Suppressor macrophage treated with lipopolysaccharide for 4 hours (primary cell): ENCODE measurements around the gene UACA.
"Not testable (repeated sequence)": the region's sequence is repeated elsewhere in the genome, so short reads cannot be mapped to it uniquely, and the experiment has no call there.

Experiments
- DNase-seq: peaks from one replicate; pipeline ENCODE4 v3.0.0-alpha.2; 2020

UACA gene

GRCh38 chr15:70753101-70753829, 10.1 kb downstream of the UACA start:
- DNase-seq = no peak

- DNase-seq = no peak
Measured at GRCh38 chr15:70752193-70752635, 11.1 kb downstream of the UACA start.

- no peak for DNase-seq
Measured at GRCh38 chr15:70750203-70750869, 13.0 kb downstream of the UACA start.

GRCh38 chr15:70748281-70748747, 15.0 kb downstream of the UACA start:
- no peak for DNase-seq

- not testable (repeated sequence) for DNase-seq
Measured at GRCh38 chr15:70746598-70746997, 16.8 kb downstream of the UACA start.

- no peak for DNase-seq
Measured at GRCh38 chr15:70742928-70743327, 20.4 kb downstream of the UACA start.

- DNase-seq = peak; percentile 77
Measured at GRCh38 chr15:70741677-70742293, 21.6 kb downstream of the UACA start.

- peak; percentile 75 for DNase-seq
Measured at GRCh38 chr15:70741107-70741531, 22.2 kb downstream of the UACA start.

GRCh38 chr15:70735040-70735439, 28.3 kb downstream of the UACA start:
- not testable (repeated sequence) for DNase-seq

- no peak for DNase-seq
Measured at GRCh38 chr15:70729164-70729563, 34.2 kb downstream of the UACA start.

- no peak for DNase-seq
Measured at GRCh38 chr15:70726753-70727152, 36.6 kb downstream of the UACA start.

- no peak for DNase-seq
Measured at GRCh38 chr15:70723927-70724326, 39.4 kb downstream of the UACA start.

GRCh38 chr15:70723122-70723422, 40.3 kb downstream of the UACA start:
- no peak for DNase-seq

GRCh38 chr15:70722266-70723121, 40.9 kb downstream of the UACA start:
- peak; percentile 60 for DNase-seq

GRCh38 chr15:70720228-70721016, 42.9 kb downstream of the UACA start:
- DNase-seq = no peak

GRCh38 chr15:70717237-70717793, 46.0 kb downstream of the UACA start:
- no peak for DNase-seq

- DNase-seq = no peak
Measured at GRCh38 chr15:70715840-70716485, 47.4 kb downstream of the UACA start.

GRCh38 chr15:70714565-70714964, 48.8 kb downstream of the UACA start:
- no peak for DNase-seq

- DNase-seq = no peak
Measured at GRCh38 chr15:70714015-70714414, 49.3 kb downstream of the UACA start.

- no peak for DNase-seq
Measured at GRCh38 chr15:70712271-70712670, 51.1 kb downstream of the UACA start.

- no peak for DNase-seq
Measured at GRCh38 chr15:70710714-70711113, 52.6 kb downstream of the UACA start.
